Neutrophil (primary cell): Measurements from ENCODE around the gene CAPN2.
A peak's percentile ranks its signal among the peaks of the same experiment; 100 is the strongest.

Experiments
- H3K27ac ChIP-seq: fragments of 200-600 bp; sonication (generic); 2 replicates; pipeline ENCODE4 v1.5.1; 2016; ENCODE audit warnings: mild to moderate bottlenecking, moderate library complexity
- H3K27me3 ChIP-seq: fragments of 200-600 bp; sonication (generic); 2 replicates; pipeline ENCODE4 v1.6.0; 2016; ENCODE audit warnings: mild to moderate bottlenecking
- H3K36me3 ChIP-seq: fragments of 200-600 bp; sonication (generic); 2 replicates; pipeline ENCODE4 v1.5.1; 2017
- H3K4me1 ChIP-seq, 2 experiments: fragments of 200-600 bp in 1 of 2; sonication (generic) in 1 of 2; 1 replicate in 1 of 2; 2 replicates in 1 of 2; pipeline versions ENCODE4 v1.5.1 to v1.6.1; 2013 to 2016; ENCODE audit warnings: low read depth in 1 of 2, low read length in 1 of 2, mild to moderate bottlenecking in 1 of 2, moderate library complexity in 1 of 2; ENCODE audit not compliant: control insufficient read depth in 1 of 2, insufficient read depth in 1 of 2
- H3K4me3 ChIP-seq, 2 experiments: fragments of 200-600 bp in 1 of 2; sonication (generic) in 1 of 2; 1 replicate in 1 of 2; 2 replicates in 1 of 2; pipeline ENCODE4 v1.5.1; 2013 to 2016; ENCODE audit warnings: low read depth in 1 of 2, low read length in 1 of 2, mild to moderate bottlenecking in 1 of 2, moderate library complexity in 1 of 2
- H3K9me3 ChIP-seq: fragments of 200-600 bp; sonication (generic); 2 replicates; pipeline ENCODE4 v1.5.1; 2016
- CTCF ChIP-seq: fragments of 200-600 bp; sonication (generic); IDR thresholded peaks from 2 replicates; pipeline ENCODE4 v1.5.1; 2016; ENCODE audit warnings: antibody characterized with exemption

Gene CAPN2

GRCh38 chr1:223708651-223709268, 3.6 kb upstream of the CAPN2 start:
- no peak for TF ChIP-seq CTCF
- H3K4me1 ChIP-seq, result peaks cover 14 to 15% of the 10 kb centered on the region in 2 experiments
- no peak overlapping the region for H3K4me3 ChIP-seq
- no peaks in the 10 kb centered on the region for H3K36me3 ChIP-seq
- peaks cover 63% of the 10 kb centered on the region for H3K27me3 ChIP-seq
- no peak overlapping the region for H3K27ac ChIP-seq
- H3K9me3 ChIP-seq, result no peaks in the 10 kb centered on the region

- Histone ChIP-seq H3K27ac (no peak overlapping the region), H3K4me1 (peaks cover 14 to 15% of the 10 kb centered on the region in 2 experiments), H3K27me3 (peaks cover 69% of the 10 kb centered on the region), H3K9me3 (no peaks in the 10 kb centered on the region), H3K4me3 (no peak overlapping the region), H3K36me3 (no peaks in the 10 kb centered on the region)
- no peak for TF ChIP-seq CTCF
Observed at GRCh38 chr1:223709598-223709997, 2.7 kb upstream of the CAPN2 start.

- Histone ChIP-seq H3K4me1 (peaks cover 14 to 15% of the 10 kb centered on the region in 2 experiments), H3K27me3 (peaks cover 69% of the 10 kb centered on the region), H3K9me3 (no peaks in the 10 kb centered on the region), H3K4me3 (no peak overlapping the region), H3K36me3 (no peaks in the 10 kb centered on the region), H3K27ac (no peak overlapping the region)
- TF ChIP-seq CTCF, result no peak
Observed at GRCh38 chr1:223710179-223711133, 1.9 kb upstream of the CAPN2 start.

- peaks cover 15 to 16% of the 10 kb centered on the region in 2 experiments for H3K4me1 ChIP-seq
- no peaks in the 10 kb centered on the region for H3K9me3 ChIP-seq
- peaks cover 69% of the 10 kb centered on the region for H3K27me3 ChIP-seq
- no peak overlapping the region for H3K27ac ChIP-seq
- H3K4me3 ChIP-seq, result no peak overlapping the region
- TF ChIP-seq CTCF, result no peak
- H3K36me3 ChIP-seq, result no peaks in the 10 kb centered on the region
Observed at GRCh38 chr1:223711173-223711572, 1.2 kb upstream of the CAPN2 start.

- no peaks in the 10 kb centered on the region for H3K9me3 ChIP-seq
- no peaks in the 10 kb centered on the region for H3K36me3 ChIP-seq
- H3K27me3 ChIP-seq, result peaks cover 73% of the 10 kb centered on the region
- TF ChIP-seq CTCF, result no peak
- H3K27ac ChIP-seq, result no peak overlapping the region
- peak overlapping the region; percentile 24 to 47 for H3K4me3 ChIP-seq
- H3K4me1 ChIP-seq, result peaks cover 21 to 22% of the 10 kb centered on the region in 2 experiments
Observed at GRCh38 chr1:223711747-223712193, 569 bp upstream of the CAPN2 start.
